HepG2 (cell line): ENCODE measurements around the gene CCDC87. TPM values are rescaled to one million over a fixed set of nuclear protein-coding genes. Genes with fewer than 3 reads are reported as not detected.

Experiments
- ADNP ChIP-seq: sonication (generic); formaldehyde crosslinking; IDR thresholded peaks from 2 replicates; pipeline ENCODE4 v1.4.0; 2020; ENCODE audit warnings: missing genetic modification reagents
- DBP ChIP-seq: sonication (generic); formaldehyde crosslinking; IDR thresholded peaks from 2 replicates; pipeline ENCODE4 v1.4.0; 2020; ENCODE audit warnings: missing genetic modification reagents; ENCODE audit errors: not compliant biosample characterization
- HNRNPL ChIP-seq: fragments of 200-400 bp; formaldehyde crosslinking; IDR thresholded peaks from 2 replicates; pipeline ENCODE4 v1.6.1; 2017; ENCODE audit warnings: mild to moderate bottlenecking, low read depth, low read length
- KDM2A ChIP-seq: sonication (generic); formaldehyde crosslinking; IDR thresholded peaks from 2 replicates; pipeline ENCODE4 v1.4.0; 2020; ENCODE audit warnings: low read depth, missing genetic modification reagents, borderline replicate concordance
- LRRFIP1 ChIP-seq: sonication (generic); formaldehyde crosslinking; conservative IDR thresholded peaks from 2 replicates; pipeline ENCODE4 v1.4.0; 2020; ENCODE audit warnings: missing genetic modification reagents
- MED8 ChIP-seq: sonication (generic); formaldehyde crosslinking; IDR thresholded peaks from 2 replicates; pipeline ENCODE4 v1.8.1; 2023; ENCODE audit warnings: mild to moderate bottlenecking, missing genetic modification reagents; ENCODE audit not compliant: insufficient replicate concordance
- MLXIP ChIP-seq: sonication (generic); formaldehyde crosslinking; IDR thresholded peaks from 2 replicates; pipeline ENCODE4 v1.9.0; 2021; ENCODE audit warnings: missing genetic modification reagents, borderline replicate concordance
- MNT ChIP-seq: fragments of 450-650 bp; IDR thresholded peaks from 2 replicates; pipeline ENCODE4 v1.6.1; 2016
- SRY ChIP-seq: sonication (generic); formaldehyde crosslinking; IDR thresholded peaks from 2 replicates; pipeline ENCODE4 v1.8.0; 2022; ENCODE audit warnings: mild to moderate bottlenecking, missing genetic modification reagents
- ZNF251 ChIP-seq: sonication (generic); formaldehyde crosslinking; IDR thresholded peaks from 2 replicates; pipeline ENCODE4 v1.9.0; 2021; ENCODE audit warnings: mild to moderate bottlenecking, missing genetic modification reagents
- ZNF546 ChIP-seq: sonication (generic); formaldehyde crosslinking; conservative IDR thresholded peaks from 2 replicates; pipeline ENCODE4 v1.8.1; 2023; ENCODE audit warnings: mild to moderate bottlenecking, missing genetic modification reagents
- ZNF572 ChIP-seq: sonication (generic); formaldehyde crosslinking; IDR thresholded peaks from 2 replicates; pipeline ENCODE4 v1.5.1; 2020; ENCODE audit warnings: mild to moderate bottlenecking, missing genetic modification reagents
- ZNF761 ChIP-seq: sonication (generic); formaldehyde crosslinking; conservative IDR thresholded peaks from 2 replicates; pipeline ENCODE4 v1.4.0; 2020; ENCODE audit warnings: mild to moderate bottlenecking, missing genetic modification reagents
- polyA plus RNA-seq, 8 experiments: library from polyadenylated mRNA; depleted of rRNA in 3 of 8; stranded (reverse) in 7 of 8; unstranded in 1 of 8; fragments of >200 nt; fragmentation: Illumina TruSeq in 4 of 8; extraction: Trizol in 4 of 8; gene quantifications; 2 replicates each; pipeline versions ENCODE4 v1.2.1 to v1.2.3, GENCODE V29; 2011 to 2016; ENCODE audit warnings: low read depth in 4 of 8, missing spikeins in 1 of 8, mixed read lengths in 1 of 8; ENCODE audit not compliant: insufficient read depth in 1 of 8
- total RNA-seq, 5 experiments: library from RNA; depleted of rRNA; stranded (reverse); fragments of >200 nt; fragmentation: Illumina TruSeq; extraction: Trizol; gene quantifications; 2 replicates each; pipeline ENCODE4 v1.2.3, GENCODE V29; 2016; ENCODE audit warnings: low read depth in 1 of 5

Gene CCDC87
- total and polyA plus RNA-seq, 2 of the 13 experiments (the other 11 are each of a cell fraction or from before 2014, with no cell fraction given): 0.05 to 0.42 TPM

- TF ChIP-seq LRRFIP1 (CRISPR knock-in tag) (no peak), SRY (CRISPR knock-in tag) (0 out of 2 replicates have a peak, but pooled peaks have one; percentile 49), ZNF546 (no peak), DBP (CRISPR knock-in tag) (no peak), MNT (no peak), ADNP (no peak), MED8 (no peak), ZNF572 (no peak), MLXIP (CRISPR knock-in tag) (no peak), KDM2A (CRISPR knock-in tag) (peak; percentile 39; the same call in 1 of the 2 replicates), HNRNPL (no peak), ZNF761 (CRISPR knock-in tag) (no peak), ZNF251 (CRISPR knock-in tag) (peak; percentile 75; the same call in 1 of the 2 replicates)
These were observed 13.8 kb downstream of the CCDC87 start (continued) for GRCh38 chr11:66579017-66579606.
